Thyroid gland (tissue), 4 donors: ENCODE results near the gene PAK2.

Source experiments
- CTCF ChIP-seq, 6 experiments: fragments of 200-600 bp in 3 of 6; fragments of 450-650 bp in 3 of 6; sonication (generic) in 3 of 6; IDR thresholded peaks; one replicate each; pipeline ENCODE4 v1.5.1; 2016 to 2019; ENCODE audit warnings: antibody characterized with exemption in 6 of 6, mild to moderate bottlenecking in 2 of 6, inconsistent platforms in 1 of 6, moderate library complexity in 1 of 6
- POLR2A ChIP-seq, 2 donors: fragments of 450-650 bp; IDR thresholded peaks; one replicate each; pipeline ENCODE4 v1.6.1; 2017; ENCODE audit warnings: antibody characterized with exemption in 2 of 2, mild to moderate bottlenecking in 2 of 2, moderate library complexity in 1 of 2

- no peak for TF ChIP-seq CTCF (IDR thresholded peaks at IDR 0.05)
- no peak for TF ChIP-seq POLR2A (IDR thresholded peaks at IDR 0.05)
Measured at GRCh38 chr3:196708467-196708866, 31.2 kb upstream of the PAK2 start.
